NCI-H187 (cell line): ENCODE data around the gene PSMD9.
"Not testable (repeated sequence)": the region's sequence is repeated elsewhere in the genome, so short reads cannot be mapped to it uniquely, and the experiment has no call there.

Experiments
- DNase-seq, 2 experiments: peaks; one replicate each; lab custom pipeline; 2025; lab: John Stamatoyannopoulos, UW

Gene PSMD9

DNA sequence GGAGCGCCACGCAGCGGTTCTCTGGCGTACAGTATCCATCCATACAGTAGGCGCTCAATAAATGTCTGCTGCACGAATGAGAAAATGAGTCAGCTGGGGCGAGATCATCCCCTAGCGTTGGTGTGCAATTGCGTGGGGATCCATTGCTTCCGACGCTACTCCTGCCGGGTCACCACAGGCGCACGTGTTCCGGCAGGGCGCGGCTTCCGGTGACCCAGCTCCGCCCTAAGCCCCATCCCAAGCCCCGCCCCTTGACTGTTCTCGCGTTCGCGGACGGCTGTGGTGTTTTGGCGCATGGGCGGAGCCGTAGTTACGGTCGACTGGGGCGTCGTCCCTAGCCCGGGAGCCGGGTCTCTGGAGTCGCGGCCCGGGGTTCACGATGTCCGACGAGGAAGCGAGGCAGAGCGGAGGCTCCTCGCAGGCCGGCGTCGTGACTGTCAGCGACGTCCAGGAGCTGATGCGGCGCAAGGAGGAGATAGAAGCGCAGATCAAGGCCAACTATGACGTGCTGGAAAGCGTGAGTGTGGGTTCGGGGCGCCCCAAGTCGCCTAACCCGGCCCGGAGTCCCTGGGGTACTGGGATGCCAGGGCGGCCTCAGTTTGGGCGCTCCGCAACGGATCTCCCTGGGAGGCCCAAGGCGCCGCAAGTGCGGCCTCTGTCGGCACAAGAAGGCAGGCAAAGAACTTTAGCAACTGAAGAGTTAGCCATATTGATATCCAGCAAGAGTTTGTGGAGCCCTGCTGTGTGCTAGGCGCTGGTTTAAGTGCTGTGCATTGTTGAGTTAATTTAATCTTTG is at the start of gene PSMD9:
PSMD9 (plus strand) TSS at position 313 of the 796 bp plus-strand sequence; CDS start at position 380, 67 bp downstream.
- peak; percentile 96 to 98 for DNase-seq

DNA sequence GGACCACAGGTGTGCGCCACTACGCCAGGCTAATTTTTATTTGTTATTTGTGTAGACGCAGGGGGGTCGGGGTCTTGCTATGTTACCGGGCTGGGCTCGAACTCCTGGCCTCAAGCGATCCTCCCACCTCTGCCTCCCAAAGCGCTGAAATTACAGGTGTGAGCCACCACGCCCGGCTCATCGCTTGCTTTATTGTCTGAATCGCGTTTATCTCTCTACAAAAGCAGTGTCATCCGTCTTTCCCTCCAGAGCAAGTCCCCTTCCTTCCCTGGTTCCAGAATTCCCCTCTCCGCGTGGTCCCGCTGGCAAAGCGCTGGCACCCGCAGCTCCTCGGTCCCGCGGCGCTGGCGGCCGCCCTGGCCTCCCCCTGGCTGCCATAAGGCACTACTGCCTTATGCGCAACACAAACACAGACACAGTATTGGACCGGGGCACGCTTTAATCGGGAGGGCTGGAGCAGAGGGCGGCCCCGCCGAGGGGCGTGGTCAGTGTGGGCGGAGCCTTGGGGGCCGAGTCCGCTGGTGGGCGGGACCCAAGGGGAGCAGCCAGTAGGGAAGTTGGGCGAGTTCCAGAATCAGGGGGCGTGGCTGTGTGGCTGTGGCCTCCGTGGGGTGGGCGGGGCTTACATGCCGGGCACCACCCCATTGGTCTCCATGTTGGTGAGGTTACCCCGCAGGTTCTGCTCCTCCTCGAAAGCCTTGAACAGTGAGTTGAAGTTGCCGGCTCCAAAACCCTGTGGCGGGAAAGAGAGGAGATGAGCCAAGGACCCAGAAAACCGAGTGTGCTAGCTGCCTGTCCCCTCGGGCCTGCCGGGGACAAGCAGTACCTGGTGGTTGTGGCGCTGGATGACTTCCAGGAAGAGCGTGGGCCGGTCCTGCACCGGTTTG is 49.2 kb upstream of the PSMD9 start:
- DNase-seq, result peak; percentile 98 to 99

DNA sequence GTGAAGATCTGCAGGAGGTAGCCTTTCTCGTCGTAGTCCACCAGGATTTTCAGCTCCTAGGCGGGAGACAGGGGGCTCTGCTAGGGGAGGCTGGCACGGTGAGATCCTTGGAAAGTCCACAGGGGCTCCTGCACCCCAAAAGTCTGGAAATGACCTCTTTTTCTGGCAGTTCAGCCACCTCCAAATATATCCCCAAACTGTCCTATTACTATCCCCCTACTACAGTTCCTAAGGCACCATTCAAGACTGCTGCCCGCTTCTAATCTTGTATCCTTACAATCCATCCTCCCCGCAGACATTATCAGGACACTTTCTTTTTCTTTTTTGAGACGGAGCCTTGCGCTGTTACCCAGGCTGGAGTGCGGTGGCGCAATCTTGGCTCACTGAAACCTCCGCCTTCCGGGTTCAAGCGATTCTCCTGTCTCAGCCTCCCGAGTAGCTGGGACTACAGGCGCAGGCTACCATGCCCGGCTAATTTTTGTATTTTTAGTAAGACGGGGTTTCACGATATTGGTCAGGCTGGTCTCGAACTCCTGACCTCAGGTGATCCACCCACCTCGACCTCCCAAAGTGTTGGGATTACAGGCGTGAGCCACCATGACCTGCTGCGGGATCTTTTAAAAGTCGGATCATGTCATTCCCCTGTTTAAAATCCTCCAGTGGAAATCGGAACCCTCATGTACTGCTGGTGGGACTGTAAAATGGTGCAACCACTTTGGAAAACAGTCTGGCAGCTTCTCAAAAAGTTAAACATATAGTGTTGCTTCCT is 48.4 kb upstream of the PSMD9 start:
- no peak for DNase-seq

DNA sequence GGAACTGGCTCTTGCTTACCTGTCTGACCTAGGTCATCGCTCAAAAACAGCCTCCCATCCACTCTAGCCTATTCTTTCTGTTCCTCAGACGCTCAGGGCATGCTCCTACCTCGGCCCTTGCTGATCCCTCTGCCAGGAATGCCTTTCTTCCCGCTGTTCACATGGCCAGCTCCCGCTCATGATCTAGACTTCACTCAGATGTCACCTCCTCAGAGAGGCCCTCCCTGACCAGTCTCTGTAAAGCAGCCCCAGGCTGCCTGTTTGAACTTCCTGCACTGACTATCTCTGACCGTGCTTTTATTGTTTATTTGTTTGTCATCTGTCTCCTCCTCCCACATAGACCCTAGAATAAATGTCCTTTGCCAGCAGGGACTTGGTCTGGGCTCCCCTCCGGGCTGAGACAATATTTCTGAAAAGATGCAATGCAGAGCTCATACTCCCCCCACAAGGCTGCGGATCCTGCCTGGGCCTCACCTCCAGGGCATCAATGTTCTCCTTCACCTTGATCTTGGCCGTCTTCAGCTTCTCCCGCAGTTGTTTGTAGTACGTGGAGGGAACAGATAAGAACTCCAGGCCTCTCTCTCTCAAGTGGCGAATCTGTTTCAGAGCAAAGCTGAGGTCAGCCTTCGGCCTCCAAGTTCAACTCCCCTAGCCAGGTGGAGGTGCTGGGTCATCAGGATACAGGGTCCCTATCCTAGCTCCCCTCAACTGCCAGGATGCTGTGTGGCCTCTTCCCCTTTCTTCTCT is 45.2 kb upstream of the PSMD9 start:
- no peak for DNase-seq

DNA sequence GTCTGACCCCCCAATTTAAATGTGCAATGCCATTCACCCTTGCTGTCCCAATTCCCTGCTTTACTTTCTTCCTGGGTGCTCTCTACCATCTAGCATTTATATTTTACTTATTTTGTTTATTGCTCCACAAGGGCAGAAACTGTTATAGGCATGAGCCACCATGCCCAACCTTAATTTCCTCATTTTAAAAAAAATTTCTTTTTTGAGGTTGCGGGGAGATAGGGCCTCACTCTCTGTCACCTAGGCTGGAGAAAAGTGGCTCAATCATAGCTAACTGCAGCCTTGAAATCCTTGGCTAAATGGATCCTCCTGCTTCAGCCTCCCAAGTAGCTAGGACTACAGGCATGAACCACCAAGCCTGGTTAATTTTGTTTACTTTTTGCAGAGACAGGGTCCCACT is 42.9 kb upstream of the PSMD9 start:
- DNase-seq, result no peak

GRCh38 chr12:121849211-121849610 is 39.4 kb upstream of the PSMD9 start:
- DNase-seq, result no peak

- DNase-seq, result no peak
Observed at GRCh38 chr12:121849665-121850064, 38.9 kb upstream of the PSMD9 start.

DNA sequence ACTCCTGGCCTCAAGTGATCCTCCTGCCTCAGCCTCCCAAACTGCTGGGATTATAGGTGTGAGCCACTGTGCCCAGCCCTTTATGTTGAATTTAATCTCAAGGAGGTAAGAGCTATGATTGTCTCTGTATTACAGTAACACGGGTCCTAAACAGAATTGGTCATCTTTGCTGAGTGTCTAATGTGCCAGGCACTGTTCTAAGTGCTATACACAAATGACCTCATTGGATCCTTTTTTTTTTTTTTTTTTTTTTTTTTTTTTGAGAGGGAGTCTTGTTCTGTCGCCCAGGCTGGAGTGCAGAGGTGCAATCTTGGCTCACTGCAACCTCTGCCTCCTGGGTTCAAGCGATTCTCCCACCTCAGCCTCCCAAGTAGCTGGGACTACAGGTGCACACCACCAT is 36.2 kb upstream of the PSMD9 start:
- DNase-seq, result not testable (repeated sequence)

DNA sequence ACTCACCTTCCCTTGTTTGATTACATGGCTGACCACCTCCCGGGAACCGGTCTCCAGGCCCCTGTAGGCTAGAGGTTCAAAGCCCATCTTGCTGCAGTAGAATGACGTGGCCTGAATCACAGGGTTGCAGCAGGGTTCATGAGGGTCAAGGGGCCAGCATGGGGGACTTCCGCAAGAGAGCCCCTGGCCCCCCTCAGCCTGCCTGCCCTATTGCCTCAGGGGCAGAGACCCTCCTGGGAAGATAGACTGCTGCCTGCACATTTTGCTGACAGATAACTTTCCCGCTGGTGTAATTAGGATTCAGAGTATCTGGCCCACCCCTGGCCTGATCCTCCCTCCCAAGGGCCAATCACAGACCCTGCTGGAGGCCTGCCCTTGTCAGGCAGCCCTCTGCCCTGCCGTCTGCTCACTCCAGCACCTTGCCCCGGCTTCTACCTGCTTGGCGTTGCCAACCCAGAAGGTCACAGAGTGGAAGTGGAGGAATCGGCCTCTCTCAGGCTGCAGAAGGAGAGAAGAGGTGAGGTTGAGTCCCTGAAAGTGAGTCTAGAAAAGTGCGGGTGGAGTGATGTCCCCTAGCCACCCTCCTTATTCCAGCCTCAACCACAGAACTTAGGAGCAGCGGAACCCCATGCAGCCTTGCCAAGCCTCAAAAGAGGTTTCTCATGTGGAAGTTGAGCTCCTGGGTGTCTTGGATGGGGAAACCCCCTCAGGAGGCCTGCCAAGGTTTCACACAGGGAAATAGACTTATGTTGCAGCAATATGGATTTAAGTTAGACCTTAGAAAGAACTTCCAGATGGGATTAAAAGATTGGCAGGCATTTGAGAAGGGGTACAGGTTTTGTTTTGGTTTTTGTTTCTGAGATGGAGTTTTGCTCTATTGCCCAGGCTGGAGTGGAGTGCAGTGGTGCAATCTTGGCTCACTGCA is 31.0 kb upstream of the PSMD9 start:
- no peak for DNase-seq

DNA sequence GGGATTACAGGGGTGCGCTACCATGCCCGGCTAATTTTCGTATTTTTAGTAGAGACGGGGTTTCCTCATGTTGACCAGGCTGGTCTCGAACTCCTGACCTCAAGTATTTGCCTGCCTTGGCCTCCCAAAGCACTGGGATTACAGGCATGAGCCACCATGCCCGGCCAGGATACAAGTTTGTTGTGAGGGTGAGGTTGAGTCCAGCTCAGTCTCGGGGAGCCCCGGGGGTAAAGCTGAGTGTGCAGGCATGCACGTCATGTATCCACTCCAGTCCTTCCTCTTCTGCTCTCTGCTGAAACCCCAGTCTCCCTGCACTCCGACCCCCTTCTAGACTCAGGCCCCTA is 30.3 kb upstream of the PSMD9 start:
- no peak for DNase-seq

DNA sequence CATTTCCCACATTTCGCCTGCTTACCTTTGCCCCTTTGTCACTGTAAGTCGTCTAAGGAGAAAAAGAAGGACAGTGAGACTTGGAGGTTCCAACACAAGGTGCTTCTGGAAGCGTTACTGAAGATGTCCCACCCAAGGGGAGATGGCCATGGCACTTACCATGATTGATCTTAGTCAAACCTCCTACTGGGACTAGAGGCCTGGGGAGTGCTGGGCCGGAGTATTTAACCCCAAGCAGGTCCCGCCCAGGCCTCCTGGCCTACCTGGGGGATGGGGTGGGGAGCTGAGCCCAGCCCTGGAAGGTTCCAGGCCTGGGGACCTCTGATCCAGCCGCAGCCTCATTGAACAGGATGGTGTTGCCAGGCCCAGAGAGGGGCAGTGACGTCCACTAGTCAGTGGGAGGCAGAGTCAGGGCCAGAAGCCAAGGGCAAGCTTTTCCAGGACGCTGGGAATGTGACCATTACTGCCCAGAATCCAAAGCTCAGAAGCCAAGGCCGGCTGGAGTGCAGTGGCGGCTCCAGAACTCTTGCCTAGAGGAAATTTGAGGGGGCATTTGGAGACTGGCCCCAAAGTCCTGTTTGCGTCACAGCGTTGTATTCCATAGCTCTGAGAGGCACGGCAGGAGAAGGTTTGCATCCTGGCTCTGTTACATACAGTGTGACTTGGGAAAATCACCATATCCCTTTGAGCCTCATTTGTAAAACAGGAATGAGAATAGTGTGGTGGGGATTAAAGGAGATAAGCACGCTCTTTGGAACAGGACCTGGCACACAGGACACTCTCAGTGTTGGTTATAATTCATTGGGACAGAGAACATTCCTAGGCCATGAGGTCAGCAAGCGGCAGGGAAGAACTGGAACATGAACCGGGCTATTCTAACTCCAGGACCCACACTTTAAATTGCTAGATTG is 29.7 kb upstream of the PSMD9 start, which contains the start of gene HPD:
HPD (minus strand) TSS at position 198 of the 911 bp plus-strand sequence; CDS start at position 162, 36 bp downstream.
- DNase-seq, result no peak

GRCh38 chr12:121860257-121860656 is 28.3 kb upstream of the PSMD9 start:
- DNase-seq, result no peak

GRCh38 chr12:121860699-121861098 is 27.9 kb upstream of the PSMD9 start:
- DNase-seq, result not testable (repeated sequence)

GRCh38 chr12:121861636-121862254 is 26.8 kb upstream of the PSMD9 start:
- DNase-seq, result no peak

DNA sequence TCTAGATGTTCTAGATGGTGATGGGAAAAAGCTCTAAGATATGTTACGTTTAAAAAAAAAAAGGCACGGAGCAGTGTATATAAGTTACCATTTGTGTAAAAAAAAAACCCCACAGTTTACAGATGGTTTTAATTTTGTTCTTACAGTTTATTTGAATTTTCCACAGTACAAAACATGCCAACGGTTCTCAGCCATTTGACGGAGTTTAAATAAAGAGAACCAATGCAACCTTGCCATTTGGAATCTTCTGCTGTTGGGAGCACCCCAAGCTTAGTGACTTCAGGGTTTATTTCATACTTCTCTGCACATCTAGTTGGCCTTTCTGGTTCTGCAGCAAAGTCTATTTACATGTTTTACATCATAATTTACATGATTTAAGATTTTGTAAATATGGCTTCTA is 22.3 kb upstream of the PSMD9 start:
- no peak for DNase-seq

- DNase-seq, result not testable (repeated sequence)
Observed at GRCh38 chr12:121869229-121869628, 19.4 kb upstream of the PSMD9 start.

GRCh38 chr12:121871467-121871866 is 17.1 kb upstream of the PSMD9 start:
- no peak for DNase-seq

- DNase-seq, result no peak
Observed at GRCh38 chr12:121872546-121873215, 15.9 kb upstream of the PSMD9 start.
